B cell (primary cell): ENCODE measurements around the gene RNF215.

Experiments
- EZH2 ChIP-seq: IDR thresholded peaks from 2 replicates; pipeline ENCODE4 v1.6.1; 2012; ENCODE audit warnings: borderline replicate concordance, low read depth, mild to moderate bottlenecking, moderate library complexity, low read length; ENCODE audit not compliant: insufficient read depth, poor library complexity, severe bottlenecking
- TF ChIP-seq, protein P1 (sequence below): fragments of 200-600 bp; IDR thresholded peaks from one replicate; pipeline ENCODE4 v1.8.0; 2022; ENCODE audit warnings: antibody characterized with exemption, mild to moderate bottlenecking

- TF ChIP-seq, protein P1, sequence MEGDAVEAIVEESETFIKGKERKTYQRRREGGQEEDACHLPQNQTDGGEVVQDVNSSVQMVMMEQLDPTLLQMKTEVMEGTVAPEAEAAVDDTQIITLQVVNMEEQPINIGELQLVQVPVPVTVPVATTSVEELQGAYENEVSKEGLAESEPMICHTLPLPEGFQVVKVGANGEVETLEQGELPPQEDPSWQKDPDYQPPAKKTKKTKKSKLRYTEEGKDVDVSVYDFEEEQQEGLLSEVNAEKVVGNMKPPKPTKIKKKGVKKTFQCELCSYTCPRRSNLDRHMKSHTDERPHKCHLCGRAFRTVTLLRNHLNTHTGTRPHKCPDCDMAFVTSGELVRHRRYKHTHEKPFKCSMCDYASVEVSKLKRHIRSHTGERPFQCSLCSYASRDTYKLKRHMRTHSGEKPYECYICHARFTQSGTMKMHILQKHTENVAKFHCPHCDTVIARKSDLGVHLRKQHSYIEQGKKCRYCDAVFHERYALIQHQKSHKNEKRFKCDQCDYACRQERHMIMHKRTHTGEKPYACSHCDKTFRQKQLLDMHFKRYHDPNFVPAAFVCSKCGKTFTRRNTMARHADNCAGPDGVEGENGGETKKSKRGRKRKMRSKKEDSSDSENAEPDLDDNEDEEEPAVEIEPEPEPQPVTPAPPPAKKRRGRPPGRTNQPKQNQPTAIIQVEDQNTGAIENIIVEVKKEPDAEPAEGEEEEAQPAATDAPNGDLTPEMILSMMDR: no peak
- no peak for TF ChIP-seq EZH2
Measured at GRCh38 chr22:30393885-30394284, 6.7 kb upstream of the RNF215 start.
